Measurements from ENCODE around the gene DYNLT5.
"Not testable (repeated sequence)": the region's sequence is repeated elsewhere in the genome, so short reads cannot be mapped to it uniquely, and the experiment has no call there.

The DYNLT5 gene, protein sequence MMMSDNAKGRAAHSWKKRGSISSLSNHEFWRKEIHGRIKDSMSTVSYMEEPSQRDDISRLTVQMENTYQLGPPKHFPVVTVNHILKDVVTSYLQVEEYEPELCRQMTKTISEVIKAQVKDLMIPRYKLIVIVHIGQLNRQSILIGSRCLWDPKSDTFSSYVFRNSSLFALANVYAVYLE

DNA sequence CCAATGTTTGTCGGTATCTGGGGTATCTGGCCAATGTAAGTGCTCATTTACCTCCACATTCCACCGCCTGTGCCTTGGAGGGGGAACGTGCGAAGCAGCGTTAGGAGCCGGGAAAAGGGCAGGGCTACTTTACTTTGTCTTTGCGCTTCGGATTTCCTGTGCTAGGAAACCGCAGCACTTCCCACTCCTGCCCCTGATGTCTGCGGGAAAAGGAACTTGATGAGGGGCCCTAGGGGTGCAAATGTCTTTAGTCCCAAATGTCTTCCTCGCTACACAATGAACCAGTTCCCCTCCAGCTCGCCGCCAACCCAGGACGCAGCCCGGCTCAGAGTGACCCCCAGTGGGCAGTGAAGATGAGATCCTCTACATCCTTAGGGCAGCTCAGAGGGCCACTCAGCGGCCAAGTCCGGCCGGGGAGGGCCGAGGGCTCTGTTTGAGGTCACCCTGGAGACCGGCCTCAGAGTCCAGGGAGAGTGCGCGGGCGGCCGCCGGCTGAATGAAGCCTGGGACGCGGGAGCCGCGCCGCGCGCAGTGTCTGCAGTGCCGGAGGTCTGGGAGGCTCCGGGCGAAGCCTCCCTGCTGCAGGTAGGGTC lies at the start of gene DYNLT5:
Gene DYNLT5, plus strand, starts transcription at position 460 of the 593 bp plus-strand sequence. CDS start 2,200 bp downstream, outside the sequence.
- DNase-seq: peak; percentile 50

DNA sequence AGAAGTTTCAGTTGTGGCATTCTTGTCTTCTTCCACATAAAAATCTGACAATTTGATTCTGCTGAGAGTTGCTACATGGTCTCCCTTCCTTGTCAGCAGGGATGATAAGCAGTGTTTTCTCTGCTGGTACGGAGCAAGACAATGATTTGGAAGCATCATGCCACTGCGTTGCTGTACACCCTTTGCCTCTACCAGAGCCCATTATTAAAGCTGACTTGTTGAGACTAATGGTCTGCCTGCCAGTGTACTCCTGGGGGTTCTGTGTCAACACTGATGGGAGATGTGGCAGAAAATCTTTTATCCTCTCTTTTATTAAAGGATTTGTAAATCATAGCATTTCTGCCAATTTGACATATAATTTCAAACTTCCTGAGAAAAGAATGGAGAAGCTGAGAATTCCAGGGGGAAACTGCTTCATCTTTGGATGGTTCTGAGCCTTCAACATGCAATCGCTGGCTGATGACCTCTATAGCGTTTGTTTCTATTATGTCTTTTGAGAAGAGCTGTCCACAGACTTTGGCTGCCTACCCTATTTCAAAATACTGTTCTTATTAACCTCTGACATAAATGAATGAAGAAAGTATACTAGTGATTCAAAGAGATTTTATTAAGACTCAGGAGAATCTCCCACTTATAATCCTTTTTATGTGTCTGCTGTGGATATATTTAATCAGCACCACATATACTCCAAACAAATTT lies 47.9 kb upstream of the DYNLT5 start:
- DNase-seq: no peak

DNA sequence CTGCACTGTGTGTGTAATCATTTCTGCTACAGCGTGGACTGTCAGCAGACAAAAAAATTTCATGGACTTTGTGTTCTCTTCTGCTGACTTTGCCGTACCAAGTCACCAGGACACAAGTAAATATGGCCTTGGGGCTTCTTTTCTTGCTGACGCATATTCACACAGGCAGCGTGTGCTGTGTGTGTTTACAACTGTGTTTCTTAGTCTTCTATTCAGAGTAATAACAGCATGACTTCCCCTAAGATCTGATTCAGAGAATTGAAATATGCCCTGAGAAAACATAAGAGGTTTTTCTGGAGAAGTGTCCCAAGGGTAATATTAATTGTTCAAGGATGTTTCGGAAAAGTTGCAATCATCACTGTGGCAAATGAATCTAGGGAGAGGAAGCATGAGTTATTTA lies 47.1 kb upstream of the DYNLT5 start:
- peak; percentile 70 for DNase-seq

DNA sequence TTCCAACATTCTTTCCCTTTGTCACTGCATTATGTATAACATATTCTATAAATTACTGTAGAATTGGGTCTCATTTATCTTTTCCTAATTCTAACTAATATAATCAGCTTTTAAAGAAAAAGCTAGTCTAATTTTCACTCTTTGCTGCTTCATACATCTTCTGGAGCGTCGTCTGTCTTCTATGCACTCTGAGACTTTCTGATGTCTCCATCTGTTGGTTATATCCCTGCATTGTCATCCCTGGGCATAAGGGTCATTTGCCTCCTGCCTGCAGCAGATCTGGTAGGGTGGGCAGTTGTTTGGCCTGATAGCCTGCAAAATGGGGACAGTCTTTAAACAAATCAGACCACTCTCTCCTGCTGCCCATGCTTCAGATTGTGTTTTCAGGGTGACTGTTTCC lies 40.8 kb upstream of the DYNLT5 start:
- peak; percentile 38 for DNase-seq

DNA sequence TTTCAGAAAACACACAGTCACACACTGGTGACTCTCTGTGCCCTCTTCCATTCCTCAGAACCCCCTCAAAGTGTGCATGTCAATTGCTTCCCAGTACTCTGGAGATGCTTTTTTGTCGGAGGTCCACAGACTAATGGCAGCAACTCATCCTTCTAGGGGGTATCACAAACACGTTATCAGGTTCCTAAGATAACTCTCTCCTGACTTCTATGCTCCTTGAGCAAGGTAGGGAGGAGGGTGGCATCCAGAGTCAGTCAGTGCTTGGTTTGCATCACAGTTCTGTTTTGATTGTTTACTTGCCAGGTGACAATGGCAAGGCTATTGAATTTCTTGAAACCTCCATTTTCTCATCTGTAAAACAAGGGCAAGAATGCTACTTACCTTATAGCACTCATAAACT lies 39.4 kb upstream of the DYNLT5 start:
- no peak for DNase-seq

DNA sequence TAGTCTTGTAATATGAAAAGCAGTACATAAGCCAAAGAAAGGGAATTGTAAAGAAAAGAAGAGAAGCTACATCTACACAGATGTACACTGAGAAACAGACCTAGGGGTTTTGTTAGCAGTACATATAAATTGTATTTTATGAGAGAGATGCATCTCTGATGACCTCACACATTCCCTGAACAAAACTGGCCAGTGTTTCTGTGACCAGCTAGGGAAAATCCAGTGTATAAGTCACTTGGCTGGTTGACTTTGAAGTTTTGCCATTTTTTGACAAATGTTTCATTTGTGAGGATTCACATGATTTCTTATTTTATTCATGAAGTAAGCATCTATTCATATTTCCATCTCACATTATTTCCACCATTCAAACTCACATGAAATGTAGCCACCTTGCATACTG lies 28.3 kb upstream of the DYNLT5 start:
- no peak for DNase-seq

DNA sequence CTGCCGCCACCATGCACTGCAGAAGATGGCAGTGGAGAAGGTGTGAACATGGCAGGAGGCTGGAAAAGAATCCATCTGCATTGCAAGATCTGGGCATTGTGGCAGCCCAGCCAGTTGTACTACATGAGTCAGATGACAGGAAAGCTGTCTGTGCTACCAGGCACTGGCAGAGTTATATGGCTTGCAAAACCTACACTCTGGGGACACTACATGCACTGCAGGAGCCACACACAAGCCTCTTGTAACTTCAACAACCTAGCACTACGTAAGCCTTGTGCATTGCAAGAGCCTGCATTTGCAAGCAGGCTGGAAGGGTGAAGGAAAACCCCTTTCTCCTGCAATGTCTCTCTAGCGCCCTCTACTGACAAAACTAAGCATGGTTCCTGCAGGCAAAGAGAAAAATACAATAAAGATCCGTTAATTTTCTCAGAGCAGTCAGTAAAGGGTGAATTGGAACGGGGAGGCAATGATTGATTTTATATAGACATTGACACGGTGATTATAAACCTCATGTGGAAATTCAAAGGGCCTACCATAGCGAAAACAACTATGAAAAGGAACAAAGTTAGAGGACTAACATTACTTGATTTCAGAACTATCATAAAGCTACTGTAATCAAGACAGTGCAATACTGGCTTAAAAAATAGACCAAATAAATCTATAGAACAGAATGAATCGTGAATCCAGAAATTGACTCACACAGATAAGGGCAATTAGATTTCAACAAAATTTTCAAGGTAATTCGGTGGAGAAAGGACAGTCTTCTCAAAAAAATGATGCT lies 26.2 kb upstream of the DYNLT5 start:
- DNase-seq: peak; percentile 75

DNA sequence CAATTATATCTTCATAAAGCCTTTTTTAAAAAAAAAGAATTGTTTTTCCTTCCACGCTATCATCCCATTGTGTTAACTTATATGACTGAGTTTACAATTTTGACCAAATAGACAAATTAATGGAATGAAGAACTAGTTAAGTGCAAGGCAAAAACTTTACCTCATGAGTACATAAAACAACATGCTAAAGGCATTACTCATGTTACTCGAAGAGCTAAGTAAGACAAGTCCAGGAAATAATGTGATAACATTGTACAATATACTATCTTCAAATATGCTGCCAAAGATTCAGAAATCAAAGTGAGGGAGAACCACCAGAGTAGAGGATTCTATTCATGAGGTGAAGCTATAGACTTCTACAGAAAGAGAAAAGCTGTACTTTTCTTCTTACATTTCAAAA lies 24.2 kb upstream of the DYNLT5 start:
- peak; percentile 60 for DNase-seq

DNA sequence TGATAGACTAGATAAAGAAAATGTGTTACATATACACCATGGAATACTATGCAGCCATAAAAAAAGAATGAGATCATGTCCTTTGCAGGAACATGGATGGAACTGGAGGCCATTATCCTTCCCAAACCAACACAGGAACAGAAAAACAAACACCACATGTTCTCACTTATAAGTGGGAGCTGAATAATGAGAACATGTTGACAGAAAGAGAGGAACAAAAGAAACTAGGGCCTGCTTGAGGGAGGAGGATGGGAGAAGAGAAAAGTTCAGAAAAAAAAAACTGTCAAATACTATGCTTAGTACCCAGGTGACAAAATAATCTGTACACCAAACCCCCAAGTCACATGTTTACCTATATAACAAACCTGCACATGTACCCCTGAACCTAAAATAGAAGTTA lies 23.5 kb upstream of the DYNLT5 start:
- DNase-seq: not testable (repeated sequence)

DNA sequence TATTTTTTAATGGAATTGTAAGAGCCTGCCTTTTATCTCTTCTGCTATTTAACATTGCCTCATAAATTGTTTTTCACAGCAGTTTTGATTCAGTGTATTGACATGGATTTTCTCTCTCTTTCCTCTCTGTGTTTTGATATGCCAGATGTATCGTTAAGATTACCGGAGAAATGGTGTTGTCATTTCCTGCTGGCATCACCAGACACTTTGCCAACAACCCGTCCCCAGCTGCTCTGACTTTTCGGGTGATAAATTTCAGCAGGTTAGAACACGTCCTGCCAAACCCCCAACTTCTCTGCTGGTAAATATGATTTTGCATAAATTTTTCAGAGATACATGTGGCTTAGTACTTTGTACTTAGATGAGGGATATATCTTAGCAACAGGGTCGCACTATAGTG lies 23.1 kb upstream of the DYNLT5 start:
- no peak for DNase-seq

DNA sequence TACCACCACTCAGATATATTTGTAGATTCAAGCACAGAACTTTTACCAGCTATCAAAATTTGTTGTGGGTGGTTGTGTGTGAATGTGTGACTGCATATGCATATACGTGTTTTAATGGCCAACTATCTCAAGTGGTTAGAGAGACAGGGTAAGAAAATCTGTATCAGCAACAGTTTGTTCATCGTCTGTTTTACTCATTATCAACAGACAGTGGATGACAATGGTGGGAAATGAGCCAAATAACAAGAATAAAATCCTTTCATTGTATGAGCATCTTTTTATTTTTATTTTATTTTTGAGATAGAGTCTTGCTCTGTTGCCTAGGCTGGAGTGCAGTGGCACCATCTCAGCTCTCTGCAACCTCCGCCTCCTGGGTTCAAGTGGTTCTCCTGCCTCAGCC lies 22.7 kb upstream of the DYNLT5 start:
- DNase-seq: no peak

DNA sequence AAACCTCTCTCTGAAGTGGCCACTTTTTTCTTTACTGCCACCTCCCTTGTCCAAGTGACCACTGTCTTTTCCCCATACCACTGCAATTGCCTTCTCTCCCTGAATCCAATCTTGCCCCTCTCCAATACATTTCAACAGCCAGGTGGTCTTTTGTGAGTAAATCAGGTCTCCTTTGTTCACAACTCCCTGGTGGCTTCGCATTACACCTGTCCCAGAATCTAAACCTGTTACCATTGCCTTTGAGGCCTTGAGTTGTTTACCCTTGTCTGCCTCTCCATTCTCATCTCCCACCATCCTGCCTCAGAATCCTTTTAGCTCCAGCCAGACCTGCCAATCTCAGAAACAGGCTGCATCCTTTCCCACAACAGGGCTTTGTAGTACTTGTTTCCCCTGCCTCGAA lies 21.8 kb upstream of the DYNLT5 start:
- DNase-seq: no peak

DNA sequence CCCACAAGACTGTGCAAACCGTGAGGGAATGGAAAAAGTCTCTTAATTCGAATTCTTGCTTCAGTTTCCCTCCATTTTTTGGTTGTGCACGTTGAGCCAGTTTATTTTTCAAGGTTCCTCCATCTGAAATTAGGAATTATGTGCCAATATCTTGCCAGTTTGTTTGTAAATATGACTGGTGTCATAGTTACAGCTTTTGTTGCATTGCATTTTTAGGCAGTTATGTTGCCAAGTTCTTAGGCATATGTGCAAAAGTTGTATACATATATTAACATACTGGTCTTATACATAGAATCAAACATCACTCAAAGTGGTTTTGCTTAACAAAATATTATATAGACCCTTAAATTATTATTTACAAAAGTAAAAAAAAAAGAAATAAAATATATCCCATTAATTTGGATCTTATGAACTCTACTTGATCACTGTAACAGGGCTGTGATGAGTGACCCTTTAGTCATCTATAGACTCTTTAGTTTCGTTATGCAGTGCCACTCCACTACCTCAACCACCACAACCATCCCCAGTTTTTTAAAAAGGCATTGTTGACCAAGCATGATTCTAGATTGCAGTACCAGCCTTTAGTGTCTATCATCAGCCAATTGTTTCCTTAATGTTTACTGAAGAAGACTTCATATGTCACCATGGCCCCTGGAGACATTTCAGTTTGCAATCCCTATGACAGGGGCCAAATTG lies 20.9 kb upstream of the DYNLT5 start:
- no peak for DNase-seq

DNA sequence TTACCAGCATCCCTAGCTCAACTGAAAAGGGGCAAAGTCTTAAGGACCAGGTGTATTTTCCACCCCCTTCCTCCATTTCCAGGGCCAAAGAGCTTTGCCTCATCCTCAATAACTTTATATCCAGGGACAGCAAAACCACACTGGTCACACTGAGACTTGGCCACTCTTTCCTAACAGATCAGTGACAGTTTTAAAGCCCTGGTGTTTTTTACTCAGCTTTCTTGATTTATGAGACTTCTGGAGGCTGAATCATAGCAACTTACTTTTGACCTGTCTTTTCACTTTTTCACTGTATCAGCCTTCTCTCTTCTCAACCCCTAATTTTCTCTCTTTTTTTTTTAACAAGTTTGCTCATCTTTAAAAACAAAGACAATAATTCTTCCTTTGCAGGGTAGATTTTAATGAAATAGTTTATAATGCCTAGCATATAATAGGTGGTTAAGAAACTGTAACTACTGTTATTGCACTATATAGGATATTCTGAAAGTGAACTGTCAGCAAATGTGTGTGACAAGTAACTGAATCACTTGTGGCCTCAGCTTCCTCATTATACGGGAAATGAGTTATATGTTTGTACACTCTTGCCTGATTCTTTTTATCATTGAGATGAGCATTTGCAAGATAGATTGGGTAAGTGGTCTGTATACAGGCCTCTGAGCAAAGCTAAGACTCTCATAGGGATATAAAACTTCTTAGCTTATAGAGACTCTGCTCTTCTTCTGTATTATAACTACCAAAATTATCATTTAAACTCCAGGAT lies 19.7 kb upstream of the DYNLT5 start:
- no peak for DNase-seq

DNA sequence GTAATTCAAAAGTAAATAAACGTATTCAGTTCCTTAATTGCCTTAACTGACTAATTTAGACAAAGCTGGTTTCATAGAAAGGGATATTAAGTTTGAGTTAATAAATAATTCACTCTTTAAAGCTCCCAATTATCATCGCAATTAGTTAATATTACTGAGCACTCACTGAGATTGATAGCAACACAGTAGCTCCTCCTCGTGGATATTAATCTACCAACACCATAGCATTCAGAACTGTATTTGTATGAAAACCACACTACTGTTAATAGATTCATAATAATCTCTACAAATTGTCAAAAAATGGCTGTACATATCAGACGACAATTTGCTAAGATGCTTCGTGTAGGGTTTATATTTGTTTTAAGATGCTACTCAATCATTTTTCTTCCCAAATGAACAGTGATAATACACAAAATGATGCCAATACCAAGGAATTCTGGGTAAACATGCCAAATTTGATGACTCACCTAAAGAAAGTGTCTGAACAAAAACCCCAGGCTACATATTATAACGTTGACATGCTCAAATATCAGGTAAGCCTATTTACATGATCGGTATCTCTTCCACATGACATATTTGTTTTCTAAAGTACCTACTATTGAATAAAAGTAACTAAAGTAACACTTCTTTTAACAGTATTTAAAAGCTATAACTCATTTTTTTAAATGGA lies 18.8 kb upstream of the DYNLT5 start:
- DNase-seq: peak; percentile 38

DNA sequence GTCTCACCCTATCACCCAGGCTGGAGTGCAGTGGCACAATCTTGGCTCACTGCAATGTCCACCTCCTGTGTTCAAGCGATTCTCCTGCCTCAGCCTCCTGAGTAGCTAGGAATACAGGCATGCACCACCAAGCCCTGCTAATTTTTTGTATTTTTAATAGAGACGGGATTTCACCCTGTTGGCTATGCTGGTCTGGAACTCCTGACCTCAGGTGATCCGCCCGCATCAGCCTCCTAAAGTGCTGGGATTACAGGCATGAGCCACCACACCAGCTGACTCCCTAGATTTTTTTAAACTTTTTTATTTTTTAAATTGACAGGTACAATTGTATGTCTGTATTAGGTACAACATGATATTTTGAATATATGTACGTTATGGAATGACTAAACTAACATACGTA lies 17.7 kb upstream of the DYNLT5 start:
- not testable (repeated sequence) for DNase-seq

DNA sequence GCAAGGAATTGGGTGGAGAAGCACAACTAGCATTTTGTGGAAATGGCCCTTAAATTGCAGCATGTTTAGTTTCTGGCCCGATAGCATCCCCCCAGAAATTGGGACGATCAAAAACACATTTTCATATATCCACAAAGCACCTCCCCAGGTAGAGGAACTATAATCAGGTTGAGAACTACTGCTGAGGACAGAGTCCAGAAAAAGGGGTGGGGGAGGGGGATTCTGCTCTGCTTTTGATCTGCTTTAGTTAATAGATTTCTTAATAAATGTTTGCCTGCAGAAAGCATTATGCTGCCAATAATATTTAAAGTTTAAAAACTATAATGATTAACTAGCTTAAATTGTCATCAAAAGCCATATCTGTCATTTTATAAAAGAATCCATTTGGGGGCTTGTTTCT lies 14.4 kb upstream of the DYNLT5 start:
- no peak for DNase-seq

DNA sequence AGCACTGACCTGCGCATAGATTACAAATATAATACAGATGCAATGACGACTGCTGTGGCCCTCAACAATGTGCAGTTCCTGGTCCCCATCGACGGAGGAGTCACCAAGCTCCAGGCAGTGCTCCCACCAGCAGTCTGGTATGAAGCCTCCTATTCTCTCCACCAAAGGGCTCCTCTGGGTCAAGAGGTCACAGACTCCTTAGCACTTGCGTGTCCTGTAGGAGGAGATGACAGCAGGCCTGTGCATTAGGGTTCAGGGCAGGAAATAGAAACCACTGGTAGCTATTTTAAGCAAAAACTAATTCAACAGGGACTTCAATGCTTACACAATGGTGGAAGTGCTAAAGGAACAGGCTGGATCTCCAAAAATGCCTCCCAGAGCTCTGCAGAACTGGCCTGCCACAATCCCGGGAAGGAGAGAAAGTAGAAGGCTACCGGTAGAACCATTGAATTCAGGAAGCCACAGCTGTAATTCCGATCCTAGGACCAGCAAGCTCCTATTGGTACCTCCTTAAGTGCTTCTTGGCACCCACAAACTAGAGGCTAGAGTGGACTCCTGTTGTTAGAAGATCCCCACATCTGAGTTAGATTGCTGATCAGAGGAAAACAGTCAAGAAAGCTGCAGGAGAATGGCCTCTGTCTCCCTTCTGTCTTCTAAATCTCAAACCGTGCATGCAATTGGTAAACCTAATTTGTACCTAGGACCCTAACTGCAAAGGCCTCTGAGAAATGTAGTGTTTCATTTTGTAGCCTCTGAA lies 12.7 kb upstream of the DYNLT5 start:
- no peak for DNase-seq

DNA sequence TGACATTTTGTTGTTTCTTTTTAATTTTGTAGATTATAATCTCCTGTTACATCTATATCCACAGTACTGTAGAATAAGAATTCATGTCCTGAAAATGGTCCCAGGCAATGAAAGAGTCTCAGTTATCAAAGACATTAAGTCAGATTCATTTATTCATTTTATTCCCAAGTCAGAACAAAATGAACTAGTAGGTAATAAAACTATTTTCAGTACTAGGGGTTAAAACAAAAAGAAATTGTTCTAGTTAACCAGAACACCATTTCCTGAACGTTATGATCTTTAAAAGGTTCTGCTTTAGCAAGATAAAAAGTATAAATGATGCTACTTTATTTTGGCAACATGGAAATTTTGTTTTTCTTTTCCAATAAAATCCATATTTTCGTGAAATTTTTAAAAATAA lies 6.8 kb upstream of the DYNLT5 start:
- DNase-seq: no peak

DNA sequence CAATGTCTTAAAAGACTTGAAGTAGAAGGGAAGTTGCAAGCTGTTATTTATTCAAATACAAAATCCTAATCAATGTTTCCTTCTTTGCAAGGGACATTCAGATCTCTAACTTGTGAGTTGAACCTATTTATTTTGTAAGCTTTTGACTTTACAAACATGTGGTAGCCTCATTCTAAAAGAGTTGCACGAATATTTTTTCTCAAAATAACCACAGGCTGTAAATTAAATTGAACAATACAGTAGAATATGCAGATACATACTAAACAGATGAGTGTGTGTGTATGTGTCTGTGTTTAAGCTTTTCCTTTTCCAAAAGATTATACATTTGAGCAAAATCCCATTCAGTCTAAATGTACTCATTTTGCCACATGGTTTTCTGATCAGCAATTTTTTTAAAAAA lies 4.8 kb upstream of the DYNLT5 start:
- peak; percentile 79 for DNase-seq

DNA sequence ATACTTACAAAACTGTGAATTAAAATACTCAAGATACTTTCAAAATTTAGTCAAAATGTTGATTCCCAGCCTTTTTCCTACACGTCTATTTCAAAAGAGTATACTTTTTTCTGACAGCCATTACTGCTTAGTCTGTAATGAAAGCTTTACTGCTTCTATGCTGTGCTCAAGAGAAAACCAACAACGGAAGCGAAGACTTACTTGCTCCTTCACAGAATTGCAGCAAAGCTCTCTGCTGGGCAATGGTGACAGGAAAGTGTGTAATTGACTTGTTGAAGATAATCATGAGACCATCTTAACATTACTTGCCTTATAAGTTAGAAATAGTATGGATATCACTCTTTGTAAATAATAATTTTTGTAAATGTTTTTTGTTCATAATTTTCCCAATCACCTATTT lies 1.7 kb upstream of the DYNLT5 start:
- no peak for DNase-seq

All from fibroblast of skin of right biceps (primary cell).